ENCODE results near the gene CERS1.
A peak's percentile ranks its signal among the peaks of the same experiment; 100 is the strongest.

CERS1 gene

DNA sequence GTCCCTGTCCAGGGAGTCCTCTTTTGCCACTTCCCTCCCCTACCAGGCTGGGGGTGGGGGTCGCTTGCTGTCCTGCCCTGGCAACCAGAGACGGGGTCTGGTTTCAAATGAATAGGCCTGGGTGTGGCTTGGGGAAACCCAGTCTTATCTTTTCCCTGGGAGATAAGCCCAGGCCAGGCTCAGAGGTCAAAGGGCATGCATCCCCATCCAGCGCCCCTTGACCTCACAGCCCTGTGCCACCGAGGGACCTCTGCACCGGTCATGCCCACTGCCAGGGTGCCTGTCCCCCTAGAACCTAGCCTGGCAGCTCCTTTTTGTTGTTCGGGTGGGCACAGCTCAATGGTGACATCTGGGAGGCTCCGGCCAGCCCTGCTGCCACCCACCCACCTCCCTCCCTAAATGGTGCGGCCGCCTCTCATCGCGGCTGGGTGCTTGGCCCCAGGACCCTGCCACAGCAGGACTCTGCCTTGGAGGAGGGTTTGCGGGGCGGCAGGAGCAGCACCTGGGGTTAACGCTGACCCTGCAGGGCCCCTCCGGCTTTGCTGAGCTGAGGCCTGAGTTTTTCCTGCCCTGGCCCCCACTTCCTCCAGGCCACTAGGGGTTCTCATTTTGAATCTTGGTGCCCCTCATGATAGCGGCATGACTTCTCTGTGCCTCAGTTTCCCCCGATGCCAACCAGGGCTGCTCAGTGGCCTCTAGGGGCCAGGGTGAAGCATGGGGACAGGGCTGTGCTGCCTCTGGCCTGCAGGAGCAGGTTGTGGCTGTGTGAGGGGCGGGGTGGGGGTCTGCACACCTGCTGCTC is 2.9 kb upstream of the CERS1 start:
- no peak for DNase-seq (ENCODE audit: low read depth)

GRCh38 chr19:18898081-18898606 is 2.2 kb upstream of the CERS1 start:
- DNase-seq (ENCODE audit: low read depth): no peak

- no peak for DNase-seq (ENCODE audit: low read depth)
Observed at GRCh38 chr19:18897094-18898029, 1.4 kb upstream of the CERS1 start.

- DNase-seq (ENCODE audit: low read depth): no peak
Observed at GRCh38 chr19:18896421-18896841, 473 bp upstream of the CERS1 start.

DNA sequence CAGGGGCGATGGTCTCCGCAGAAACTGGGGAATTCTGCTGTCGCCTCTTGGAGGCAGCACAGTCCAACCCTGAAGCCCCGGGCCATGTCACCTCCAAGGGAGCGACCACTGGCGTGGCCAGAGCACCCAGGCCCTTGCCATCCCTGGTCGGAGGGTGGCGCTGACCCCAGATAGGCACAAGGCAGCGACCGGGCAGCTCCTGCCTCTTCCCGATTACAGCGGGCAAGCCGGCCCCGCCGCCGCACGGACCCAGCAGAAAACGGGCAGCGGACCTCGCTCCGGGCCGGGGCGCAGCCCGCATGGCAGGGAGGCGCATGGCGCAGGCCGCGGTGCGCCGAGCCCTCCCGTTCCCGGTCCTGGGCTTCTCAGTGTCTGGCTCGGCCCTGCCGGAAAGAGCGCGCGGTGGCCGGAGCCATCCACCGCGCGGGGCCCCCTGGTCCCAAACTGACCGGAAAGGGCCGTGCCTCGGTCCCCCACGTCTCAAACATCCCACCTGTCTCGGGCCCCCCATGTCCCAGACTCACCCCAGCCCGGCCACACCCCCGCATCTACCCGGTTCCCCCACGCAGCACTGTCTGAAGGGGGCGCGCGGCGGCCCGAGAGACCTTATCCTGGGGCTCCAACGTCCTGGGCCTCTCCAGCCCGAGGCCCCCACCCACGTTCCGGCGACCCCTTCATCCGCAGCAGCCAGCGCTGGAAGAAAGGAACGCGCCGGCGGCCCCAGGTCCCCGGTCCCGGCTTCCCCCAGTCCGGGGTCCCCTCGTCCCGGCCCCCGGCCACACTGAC is 727 bp downstream of the CERS1 start:
- peak; percentile 17 for DNase-seq (ENCODE audit: low read depth)

- peak; percentile 33 for DNase-seq (ENCODE audit: low read depth)
Observed at GRCh38 chr19:18894254-18895037, 1.5 kb downstream of the CERS1 start.

GRCh38 chr19:18893587-18894253 is 2.2 kb downstream of the CERS1 start:
- DNase-seq (ENCODE audit: low read depth): no peak

GRCh38 chr19:18889949-18890745 is 5.8 kb downstream of the CERS1 start:
- DNase-seq (ENCODE audit: low read depth): no peak

- DNase-seq (ENCODE audit: low read depth): no peak
Observed at GRCh38 chr19:18886972-18887371, 9.0 kb downstream of the CERS1 start.

DNA sequence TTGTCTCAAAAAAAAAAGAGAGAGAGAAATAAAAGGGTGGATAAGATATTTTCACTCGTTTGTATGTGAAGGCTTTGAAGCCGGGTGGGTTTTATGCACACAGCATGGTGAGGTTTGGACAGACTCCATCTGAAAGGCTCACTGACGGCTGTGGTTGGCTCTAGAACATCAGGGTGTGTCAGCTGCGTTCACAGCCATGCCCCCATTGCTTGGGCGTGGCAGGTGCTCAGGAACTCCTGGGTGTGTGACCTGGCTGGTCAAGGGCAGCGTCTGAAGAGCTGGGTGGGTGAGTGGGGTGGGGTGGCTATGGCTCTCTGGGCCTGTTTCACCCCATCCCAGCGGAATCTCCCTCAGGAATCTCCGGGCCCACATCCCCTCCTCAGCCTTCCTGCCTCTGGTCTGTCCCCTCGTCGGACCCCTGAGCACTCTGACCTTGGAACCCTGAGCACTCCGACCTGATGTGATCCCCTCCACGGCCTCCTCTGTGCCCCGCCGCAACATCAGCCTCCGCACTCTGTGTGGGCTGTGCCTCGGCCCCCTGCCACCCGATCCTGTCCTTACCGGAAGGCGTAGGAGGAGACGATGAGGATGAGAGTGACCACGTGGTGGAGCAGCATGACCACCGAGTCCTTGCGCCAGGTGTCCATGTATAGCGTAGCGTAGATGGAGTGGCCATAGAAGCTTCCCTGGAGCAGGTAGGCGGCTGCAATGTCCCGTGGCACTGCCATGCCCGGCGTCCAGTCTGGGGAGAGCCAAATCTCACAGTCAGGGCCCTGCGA is 12.2 kb downstream of the CERS1 start:
- no peak for DNase-seq (ENCODE audit: low read depth)

DNA sequence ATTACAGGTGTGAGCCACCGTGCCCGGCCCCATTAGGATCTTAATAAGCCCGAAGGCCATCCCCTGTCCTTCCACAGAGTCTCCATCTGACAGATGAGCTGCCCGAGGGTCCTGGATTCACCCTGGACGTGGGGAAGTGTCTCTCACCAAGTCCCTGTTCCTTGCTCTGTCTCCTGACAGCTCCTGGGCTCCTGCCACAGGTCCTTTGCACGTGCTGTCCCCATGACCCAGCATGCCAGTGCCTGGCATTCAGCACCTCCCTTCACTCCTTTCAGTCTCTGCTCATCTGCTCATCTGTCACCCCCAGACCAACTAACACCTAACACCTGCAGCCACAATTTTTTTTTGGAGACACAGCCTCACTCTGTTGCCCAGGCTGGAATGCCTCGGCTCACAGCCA is 14.5 kb downstream of the CERS1 start:
- DNase-seq (ENCODE audit: low read depth): no peak

DNA sequence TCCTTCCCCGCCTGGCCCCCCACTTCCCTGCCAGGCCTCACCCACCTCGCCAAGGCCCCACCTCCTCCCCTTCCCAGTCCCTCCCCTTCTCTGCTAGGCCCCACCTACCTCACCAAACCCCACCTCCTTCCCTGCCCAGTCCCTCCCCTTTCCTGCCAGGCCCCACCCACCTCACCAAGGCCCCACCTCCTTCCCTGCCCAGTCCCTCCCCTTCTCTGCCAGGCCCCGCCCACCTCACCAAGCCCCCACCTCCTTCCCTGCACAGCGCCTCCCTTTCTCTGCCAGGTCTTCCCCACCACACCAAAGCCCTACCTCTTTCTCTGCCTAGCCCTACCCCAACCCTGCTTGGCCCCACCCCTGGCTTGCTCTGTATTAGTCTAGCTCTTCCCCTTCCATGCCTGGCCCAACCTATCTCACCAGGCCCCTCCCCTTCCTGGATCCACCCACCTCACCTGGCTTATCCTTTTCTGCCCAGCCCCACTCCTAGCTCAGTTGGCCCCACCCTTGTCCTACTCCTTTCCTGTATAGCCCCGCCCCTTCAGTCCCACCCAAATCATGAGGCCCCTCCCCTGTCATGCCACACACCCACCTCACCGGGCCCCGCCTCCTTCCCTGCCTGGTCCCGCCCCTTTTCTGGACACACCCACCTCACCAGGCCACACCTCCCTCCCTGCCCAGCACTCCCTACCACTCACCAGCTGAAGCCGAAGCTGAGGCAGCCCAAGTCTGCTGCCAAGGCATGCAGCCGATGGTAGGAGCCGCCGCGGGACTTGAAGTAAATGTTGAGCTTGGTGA is 16.2 kb downstream of the CERS1 start:
- DNase-seq (ENCODE audit: low read depth): no peak

DNA sequence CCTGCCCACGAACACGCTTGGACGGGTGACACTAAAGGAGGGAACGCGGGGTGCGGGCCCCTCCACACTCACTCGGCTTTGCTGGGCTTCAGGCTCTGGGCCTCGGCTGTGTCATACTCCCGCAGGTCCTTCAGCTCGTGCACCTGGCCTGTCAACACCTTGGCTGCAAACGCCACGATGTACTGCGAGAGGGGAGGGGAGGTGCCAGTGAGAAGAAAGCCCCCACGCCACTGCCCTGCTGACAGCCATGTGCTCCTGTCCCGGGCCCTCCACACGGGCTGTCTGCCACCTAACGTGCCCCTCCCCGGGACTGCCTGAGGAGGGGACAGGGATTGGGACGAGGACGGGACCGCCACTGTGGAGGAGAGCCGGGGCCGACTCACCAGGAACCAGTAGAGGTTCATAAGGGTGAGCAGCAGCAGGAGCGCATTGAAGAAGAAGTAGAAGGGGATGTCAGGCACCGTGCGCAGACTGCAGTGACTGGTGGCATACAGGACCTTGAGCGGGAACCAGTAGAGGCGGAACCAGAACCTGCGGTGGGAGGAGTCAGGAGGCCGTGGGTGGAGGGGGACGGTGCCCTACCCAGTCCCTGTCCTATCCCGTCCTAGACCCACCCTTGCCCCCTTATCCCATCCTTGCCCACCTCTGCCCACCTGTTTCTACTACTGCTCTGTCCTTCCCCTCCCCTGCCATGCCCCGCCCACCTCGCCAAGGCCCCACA is 16.9 kb downstream of the CERS1 start:
- no peak for DNase-seq (ENCODE audit: low read depth)

- DNase-seq (ENCODE audit: low read depth): no peak
Observed at GRCh38 chr19:18878058-18878797, 17.7 kb downstream of the CERS1 start.

GRCh38 chr19:18876865-18877264 is 19.1 kb downstream of the CERS1 start:
- DNase-seq (ENCODE audit: low read depth): no peak

DNA sequence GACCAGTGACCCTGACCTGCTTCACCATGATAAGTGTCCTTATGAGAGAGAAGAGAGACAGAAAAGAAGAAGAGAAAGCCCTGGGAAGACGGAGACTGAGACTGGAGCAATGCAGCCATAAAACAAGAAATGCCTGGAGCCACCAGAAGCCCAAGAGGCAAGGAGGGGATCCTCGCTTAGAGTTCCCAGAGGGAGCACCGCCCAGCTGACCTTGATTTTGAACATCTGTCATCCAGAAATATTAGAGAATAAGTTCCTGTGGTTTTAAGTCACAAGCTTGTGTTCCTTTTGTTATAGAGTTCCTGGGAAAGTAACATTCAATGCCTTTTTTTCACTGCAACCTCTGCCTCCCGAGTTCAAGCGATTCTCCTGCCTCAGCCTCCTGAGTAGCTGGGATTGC is 20.2 kb downstream of the CERS1 start:
- no peak for DNase-seq (ENCODE audit: low read depth)

- no peak for DNase-seq (ENCODE audit: low read depth)
Observed at GRCh38 chr19:18871543-18871942, 24.4 kb downstream of the CERS1 start.

Data from fibroblast of the conjunctiva (primary cell).